Activated CD8-positive, alpha-beta T cell treated with anti-CD3 and anti-CD28 coated beads for 36 hours (primary cell): ENCODE measurements around the gene FAM8A1. TPM values are rescaled to one million over a fixed set of nuclear protein-coding genes. Genes with fewer than 3 reads are reported as not detected.
A peak's percentile ranks its signal among the peaks of the same experiment; 100 is the strongest.

Experiments used
- ATAC-seq: fragments of 200-7000 bp; cut with Tn5 transposase; one replicate; pipeline ENCODE4 v1.10.0; 2021; ENCODE audit warnings: mild to moderate bottlenecking, moderate library complexity
- CTCF ChIA-PET: fragments of 350-600 bp; sonication (Branson Sonifier 250); formaldehyde crosslinking; loops from one replicate; lab custom pipeline; 2021; ENCODE audit warnings: antibody characterized with exemption; lab: Charles Lee
- POLR2A ChIA-PET: fragments of 350-600 bp; sonication (Branson Sonifier 250); formaldehyde crosslinking; loops from one replicate; lab custom pipeline; 2021; ENCODE audit warnings: antibody characterized with exemption; lab: Charles Lee
- DNase-seq: peaks from one replicate; pipeline ENCODE4 v3.0.0-alpha.2; 2020
- H3K27ac Mint-ChIP-seq: one replicate; pipeline ENCODE4 v1.8.0; 2021; ENCODE audit warnings: mild to moderate bottlenecking, mixed read lengths
- H3K27me3 Mint-ChIP-seq: one replicate; pipeline ENCODE4 v1.8.0; 2021; ENCODE audit warnings: mixed read lengths
- H3K36me3 Mint-ChIP-seq: one replicate; pipeline ENCODE4 v1.8.0; 2021; ENCODE audit warnings: low read depth, mixed read lengths
- H3K4me1 Mint-ChIP-seq: one replicate; pipeline ENCODE4 v1.8.0; 2021; ENCODE audit warnings: low read depth, mixed read lengths
- H3K4me3 Mint-ChIP-seq: one replicate; pipeline ENCODE4 v1.8.0; 2021; ENCODE audit warnings: mild to moderate bottlenecking, moderate library complexity, mixed read lengths
- H3K9me3 Mint-ChIP-seq: one replicate; pipeline ENCODE4 v1.8.0; 2021; ENCODE audit warnings: mixed read lengths
- intact Hi-C: fragments of 100-400 bp; cut with micrococcal nuclease; formaldehyde crosslinking; loops from one replicate; pipeline ENCODE4 v1.10.0; 2022
- total RNA-seq, 2 experiments: library from RNA; stranded (reverse); gene quantifications; one replicate each; pipeline ENCODE4 v1.2.3, GENCODE V29; 2021
- TF ChIP-seq, protein P1 (sequence below): fragments of 200-600 bp; IDR thresholded peaks from one replicate; pipeline ENCODE4 v1.8.0; 2022; ENCODE audit warnings: antibody characterized with exemption, mild to moderate bottlenecking

FAM8A1 gene
- total RNA-seq, 2 experiments from 2014 or later: 3.2 to 3.8 TPM

DNA sequence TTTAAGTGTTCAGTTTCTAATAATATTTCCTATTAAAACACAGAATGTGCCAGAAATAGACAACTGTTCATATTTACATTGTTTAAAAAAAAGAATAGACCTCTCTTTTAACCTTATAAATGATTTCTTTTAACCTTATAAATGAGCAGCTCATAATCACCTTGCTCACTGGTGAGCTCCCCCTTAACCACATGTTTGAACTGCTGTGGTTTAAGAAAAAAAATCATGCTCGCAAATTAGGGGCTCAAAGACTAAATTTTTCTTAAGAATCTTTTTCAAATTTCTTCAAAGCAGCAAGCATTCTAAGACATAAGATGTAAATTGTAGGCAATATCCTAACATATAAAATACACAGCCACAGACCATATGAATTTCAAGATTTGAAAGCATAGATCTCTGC lies 32.8 kb downstream of the FAM8A1 start:
- POLR2A ChIA-PET: interaction anchor here (0.7 to 1.8 kb wide), 2 partner anchors 21 to 293 kb away, joined by 3 to 4 read pairs; no protein-coding TSS in a partner anchor
- H3K4me1 Mint-ChIP-seq: peaks cover 54% of the 10 kb centered on the region

DNA sequence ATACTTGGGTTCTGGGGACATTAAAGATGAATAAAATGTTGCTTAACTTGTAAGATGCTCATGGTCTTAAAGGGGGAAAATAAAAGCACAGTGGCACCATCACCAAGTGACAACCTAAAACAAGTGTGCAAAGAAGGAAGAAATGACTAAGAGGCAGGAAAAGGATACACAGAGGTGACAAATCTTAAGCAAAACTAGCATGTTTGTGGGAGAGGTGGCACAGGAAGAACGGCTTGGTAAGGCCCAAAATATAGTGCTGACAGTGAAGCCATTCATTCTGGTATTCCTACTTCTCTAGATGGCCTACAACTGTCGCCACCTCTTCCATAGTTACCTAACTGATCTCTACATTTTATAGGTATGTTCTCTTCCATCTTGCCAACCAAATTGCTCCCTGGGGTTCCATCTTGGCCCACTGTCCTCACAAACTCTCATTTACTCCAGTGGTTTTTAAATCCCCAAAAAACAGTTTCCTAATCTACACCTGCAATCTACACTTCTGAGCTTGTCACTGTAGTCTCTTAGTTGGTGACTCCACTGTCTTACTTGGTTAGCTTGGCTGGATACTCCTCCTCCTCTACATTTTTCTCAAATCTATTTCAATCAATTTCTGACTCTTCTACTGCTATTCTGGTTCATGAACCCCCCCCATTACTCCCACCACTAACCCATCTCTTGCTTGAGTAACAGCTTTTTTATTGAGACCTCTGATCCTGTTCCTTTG lies 33.5 kb downstream of the FAM8A1 start:
- H3K4me3 Mint-ChIP-seq: peak overlapping the region; percentile 3
- peak overlapping the region; percentile 82 for H3K27ac Mint-ChIP-seq
- DNase-seq (peak; percentile 45), ATAC-seq (peak; percentile 86)
- TF ChIP-seq, protein P1, sequence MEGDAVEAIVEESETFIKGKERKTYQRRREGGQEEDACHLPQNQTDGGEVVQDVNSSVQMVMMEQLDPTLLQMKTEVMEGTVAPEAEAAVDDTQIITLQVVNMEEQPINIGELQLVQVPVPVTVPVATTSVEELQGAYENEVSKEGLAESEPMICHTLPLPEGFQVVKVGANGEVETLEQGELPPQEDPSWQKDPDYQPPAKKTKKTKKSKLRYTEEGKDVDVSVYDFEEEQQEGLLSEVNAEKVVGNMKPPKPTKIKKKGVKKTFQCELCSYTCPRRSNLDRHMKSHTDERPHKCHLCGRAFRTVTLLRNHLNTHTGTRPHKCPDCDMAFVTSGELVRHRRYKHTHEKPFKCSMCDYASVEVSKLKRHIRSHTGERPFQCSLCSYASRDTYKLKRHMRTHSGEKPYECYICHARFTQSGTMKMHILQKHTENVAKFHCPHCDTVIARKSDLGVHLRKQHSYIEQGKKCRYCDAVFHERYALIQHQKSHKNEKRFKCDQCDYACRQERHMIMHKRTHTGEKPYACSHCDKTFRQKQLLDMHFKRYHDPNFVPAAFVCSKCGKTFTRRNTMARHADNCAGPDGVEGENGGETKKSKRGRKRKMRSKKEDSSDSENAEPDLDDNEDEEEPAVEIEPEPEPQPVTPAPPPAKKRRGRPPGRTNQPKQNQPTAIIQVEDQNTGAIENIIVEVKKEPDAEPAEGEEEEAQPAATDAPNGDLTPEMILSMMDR: no peak
- no peaks in the 10 kb centered on the region for H3K9me3 Mint-ChIP-seq
- ChIA-PET POLR2A (interaction anchor here (0.8 to 1.8 kb wide), 2 partner anchors 21 to 67 kb away, joined by 4 read pairs; no protein-coding TSS in a partner anchor), CTCF (interaction anchor here (0.8 kb wide), 1 partner anchor 50 kb away, joined by 5 read pairs; no protein-coding TSS in a partner anchor)
- H3K27me3 Mint-ChIP-seq: no peaks in the 10 kb centered on the region
- peaks cover 84% of the 10 kb centered on the region for H3K36me3 Mint-ChIP-seq
- H3K4me1 Mint-ChIP-seq: peaks cover 51% of the 10 kb centered on the region
- intact Hi-C loops: no loop called here

More for the DNA sequence above, 32.8 kb downstream of the FAM8A1 start:
- TF ChIP-seq, protein P1: no peak
- Mint-ChIP-seq H3K4me3 (no peak overlapping the region), H3K27me3 (no peaks in the 10 kb centered on the region), H3K9me3 (no peaks in the 10 kb centered on the region), H3K27ac (peak overlapping the region; percentile 82), H3K36me3 (peaks cover 82% of the 10 kb centered on the region)
- CTCF ChIA-PET: interaction anchor here (1.0 to 1.2 kb wide), 2 partner anchors 24 to 33 kb away, joined by 3 to 4 read pairs; partner anchors contain the start of gene FAM8A1
- ATAC-seq (no peak), DNase-seq (no peak)
- intact Hi-C loops: no loop called here

DNA sequence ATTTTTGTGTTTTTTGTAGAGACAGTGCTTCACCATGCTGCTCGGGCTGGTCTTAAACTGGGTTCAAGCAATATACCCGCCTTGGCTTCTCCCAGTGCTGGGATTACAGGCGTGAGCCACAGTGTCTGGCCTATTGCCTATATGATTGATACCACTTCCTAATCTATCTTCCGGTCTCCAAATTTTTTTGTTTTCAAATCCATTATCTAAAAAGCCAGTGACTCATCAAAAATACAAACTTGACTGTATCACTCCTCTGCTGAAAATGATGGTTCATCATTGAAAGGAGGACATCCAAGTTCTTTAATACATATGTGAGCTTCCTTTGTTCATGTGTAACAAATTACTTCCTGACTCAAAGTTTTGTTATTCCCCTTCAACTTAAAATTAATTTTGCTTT lies 35.5 kb downstream of the FAM8A1 start:
- Mint-ChIP-seq H3K4me3 (no peak overlapping the region), H3K27ac (peak overlapping the region; percentile 68), H3K27me3 (no peaks in the 10 kb centered on the region), H3K9me3 (no peaks in the 10 kb centered on the region), H3K4me1 (peaks cover 40% of the 10 kb centered on the region), H3K36me3 (peaks cover 82% of the 10 kb centered on the region)
- TF ChIP-seq, protein P1: no peak
- intact Hi-C loops: no loop called here
- no peak for ATAC-seq
- ChIA-PET POLR2A (interaction anchor here (0.6 to 1.9 kb wide), 3 partner anchors 9 to 1361 kb away, joined by 4 read pairs; no protein-coding TSS in a partner anchor), CTCF (interaction anchor here (1.5 kb wide), 1 partner anchor 10 kb away, joined by 4 read pairs; no protein-coding TSS in a partner anchor)
- no peak for DNase-seq

DNA sequence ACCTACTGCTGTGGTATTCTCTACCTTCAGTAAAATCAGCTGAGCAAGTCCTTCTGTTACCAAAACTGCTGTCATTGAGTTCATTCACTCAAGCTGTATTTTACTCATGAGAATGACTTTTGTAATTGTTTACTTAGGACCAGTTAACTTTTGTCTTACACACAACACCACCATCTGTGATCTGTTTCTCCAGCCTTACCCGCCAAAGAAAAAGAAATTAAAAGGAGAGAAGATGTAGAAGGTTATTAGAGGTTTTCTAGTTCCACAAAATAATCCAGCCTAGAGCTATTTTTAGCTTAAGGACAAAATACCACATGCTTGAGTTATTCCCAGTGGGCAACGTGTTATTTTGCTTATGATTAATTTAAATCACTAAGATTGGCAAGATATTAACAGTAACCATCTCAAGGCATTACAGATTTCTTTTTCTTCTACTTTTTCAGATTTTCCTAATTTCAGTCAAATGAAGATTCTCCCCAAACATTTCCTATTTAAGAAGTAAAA lies 38.2 kb downstream of the FAM8A1 start:
- TF ChIP-seq, protein P1: no peak
- peak overlapping the region; percentile 9 for H3K27ac Mint-ChIP-seq

More for the DNA sequence above, 38.2 kb downstream of the FAM8A1 start:
- ATAC-seq: no peak
- CTCF ChIA-PET: interaction anchor here (1.3 kb wide), 1 partner anchor 17 kb away, joined by 4 read pairs; no protein-coding TSS in a partner anchor
- no peak for DNase-seq
- H3K9me3 Mint-ChIP-seq: no peaks in the 10 kb centered on the region
- H3K4me1 Mint-ChIP-seq: peaks cover 35% of the 10 kb centered on the region
- no peaks in the 10 kb centered on the region for H3K27me3 Mint-ChIP-seq
- POLR2A ChIA-PET: interaction anchor here (1.2 to 2.0 kb wide), 3 partner anchors 9 to 64 kb away, joined by 4 read pairs; no protein-coding TSS in a partner anchor
- intact Hi-C loops: no loop called here
- peaks cover 75% of the 10 kb centered on the region for H3K36me3 Mint-ChIP-seq
- H3K4me3 Mint-ChIP-seq: no peak overlapping the region
